Measurements from ENCODE around the gene GPX4. TPM values are rescaled to one million over a fixed set of nuclear protein-coding genes. Genes with fewer than 3 reads are reported as not detected.

The GPX4 gene
- total RNA-seq, 4 donors from 2014 or later, result 616 to 907 (median 819) TPM

GRCh38 chr19:1091544-1092175 lies 12.1 kb upstream of the GPX4 start:
- Histone ChIP-seq H3K36me3 (peaks cover 0 to 58% of the 10 kb centered on the region in 2 donors), H3K4me3 (no peak overlapping the region), H3K27ac (no peak overlapping the region), H3K4me1 (peaks cover 21 to 31% of the 10 kb centered on the region in 2 donors), H3K27me3 (no peaks in the 10 kb centered on the region), H3K9me3 (no peaks in the 10 kb centered on the region)
- no peak for TF ChIP-seq POLR2A (IDR thresholded peaks at IDR 0.05)
- in situ Hi-C loops (cut with MboI; ENCODE audit: low sequenced_read_pairs in 4 of 4), result no loop called here
- no peak for ATAC-seq
- intact Hi-C loops (cut with DNase I; ENCODE audit: low total_unique reads), result no loop called here
- no peak for DNase-seq

DNA sequence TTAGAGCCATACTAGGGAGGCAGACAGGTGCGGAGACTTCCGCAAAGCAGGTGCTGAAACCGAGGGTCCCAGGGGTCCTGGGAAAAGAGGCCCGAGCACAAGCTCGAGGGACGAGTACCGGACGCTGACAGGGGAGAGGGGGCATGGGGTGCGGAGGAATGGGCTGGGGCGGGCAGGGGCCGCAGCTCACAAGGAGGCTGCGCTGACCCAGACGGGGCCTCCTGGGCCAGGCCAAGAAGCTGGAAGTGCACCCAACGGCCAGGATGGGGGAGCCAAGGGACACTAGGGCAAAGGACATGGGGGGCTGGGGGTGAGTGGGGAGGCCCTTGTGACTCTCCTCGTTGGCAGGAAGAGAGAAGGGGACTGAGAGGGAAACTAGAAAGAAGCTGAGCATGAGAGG lies 10.5 kb upstream of the GPX4 start:
- Histone ChIP-seq H3K36me3 (peaks cover 0 to 53% of the 10 kb centered on the region in 2 donors), H3K27me3 (no peaks in the 10 kb centered on the region), H3K4me3 (no peak overlapping the region), H3K4me1 (peaks cover 21 to 25% of the 10 kb centered on the region in 2 donors), H3K27ac (peak overlapping the region in 1 of 4 donors; percentile 94), H3K9me3 (no peaks in the 10 kb centered on the region)
- ATAC-seq (no peak), DNase-seq (no peak)
- intact Hi-C loops (cut with DNase I; ENCODE audit: low total_unique reads) (no loop called here), in situ Hi-C loops (cut with MboI; ENCODE audit: low sequenced_read_pairs in 4 of 4) (no loop called here)
- no peak for TF ChIP-seq POLR2A (IDR thresholded peaks at IDR 0.05)
- no peak for TF ChIP-seq CTCF (IDR thresholded peaks at IDR 0.05 in 4 of 5, conservative IDR thresholded peaks at IDR 0.05 in 1 of 5)

DNA sequence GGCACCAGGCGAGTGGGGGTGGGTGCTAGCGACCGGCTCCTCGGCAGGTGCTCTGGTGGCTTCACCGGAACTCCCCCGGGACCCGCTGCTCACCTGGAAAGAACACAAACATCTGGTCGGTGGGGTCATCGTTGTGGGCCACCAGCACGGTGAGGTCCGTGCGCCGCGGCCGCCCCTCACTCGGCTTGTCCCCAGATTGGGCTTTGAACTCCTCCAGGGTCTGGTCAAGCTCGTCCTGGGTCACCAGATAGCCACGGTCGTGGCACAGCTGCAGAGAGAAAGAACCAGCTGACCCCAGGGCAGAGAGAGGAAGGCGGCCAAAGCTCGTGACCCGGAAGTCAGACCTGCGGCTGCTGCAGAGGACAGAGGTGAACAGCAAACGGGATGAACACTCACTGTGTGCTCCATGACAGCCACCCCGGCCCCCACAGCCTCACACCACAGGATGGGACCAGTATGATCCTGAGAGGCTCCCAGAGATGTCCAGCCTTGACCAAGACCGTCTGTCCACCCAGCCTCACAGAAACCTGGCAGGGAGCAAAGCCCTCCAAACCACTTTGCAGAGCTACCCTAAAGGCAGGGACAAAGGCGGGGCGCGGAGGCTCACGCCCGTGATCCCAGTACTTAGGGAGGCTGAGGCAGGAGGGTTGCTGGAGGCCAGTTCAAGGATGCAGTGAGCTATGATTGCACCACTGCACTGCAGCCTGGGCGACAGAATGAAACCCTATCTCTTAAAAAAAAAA lies 9.8 kb upstream of the GPX4 start:
- Histone ChIP-seq H3K4me3 (peak overlapping the region; percentile 79 to 99 (median 98)), H3K36me3 (peaks cover 0 to 47% of the 10 kb centered on the region in 2 donors), H3K4me1 (peaks cover 21 to 23% of the 10 kb centered on the region in 2 donors), H3K27me3 (no peaks in the 10 kb centered on the region), H3K27ac (peak overlapping the region; percentile 79 to 94 (median 92)), H3K9me3 (no peaks in the 10 kb centered on the region)
- DNase-seq, result no peak
- in situ Hi-C loops (cut with MboI; ENCODE audit: low sequenced_read_pairs in 4 of 4), result no loop called here
- intact Hi-C loops (cut with DNase I; ENCODE audit: low total_unique reads), result loop anchor here (2.0 kb wide), 1 partner anchor 147 kb away; the partner anchor contains the start of gene ATP5F1D
- no peak for TF ChIP-seq POLR2A (IDR thresholded peaks at IDR 0.05)
- TF ChIP-seq CTCF (IDR thresholded peaks at IDR 0.05 in 4 of 5, conservative IDR thresholded peaks at IDR 0.05 in 1 of 5), result no peak
- no peak for ATAC-seq

DNA sequence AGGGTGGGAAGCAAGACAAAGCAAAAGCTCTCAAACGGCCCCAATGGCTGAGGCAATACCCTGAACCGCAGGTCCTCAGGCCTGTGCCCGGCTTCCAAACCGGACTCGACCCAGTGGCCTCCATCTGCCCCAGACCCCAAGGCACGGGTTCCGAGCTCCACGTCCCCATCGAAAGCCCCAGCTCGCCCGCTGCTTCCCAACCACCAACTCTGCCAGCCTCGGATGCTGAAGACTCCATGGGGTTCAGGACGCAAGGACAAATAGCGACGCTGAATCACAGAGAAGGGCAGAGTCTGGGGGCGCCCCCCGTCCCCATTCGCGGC lies 9.2 kb upstream of the GPX4 start:
- intact Hi-C loops (cut with DNase I; ENCODE audit: low total_unique reads) (loop anchor here (2.0 kb wide), 1 partner anchor 146 kb away; the partner anchor contains the start of gene ATP5F1D), in situ Hi-C loops (cut with MboI; ENCODE audit: low sequenced_read_pairs in 4 of 4) (no loop called here)
- TF ChIP-seq POLR2A (IDR thresholded peaks at IDR 0.05) (no peak), CTCF (IDR thresholded peaks at IDR 0.05 in 4 of 5, conservative IDR thresholded peaks at IDR 0.05 in 1 of 5) (no peak)
- no peaks in the 10 kb centered on the region for H3K27me3 ChIP-seq
- no peak for ATAC-seq
- peaks cover 26 to 29% of the 10 kb centered on the region in 2 donors for H3K4me1 ChIP-seq
- peak overlapping the region; percentile 79 to 94 (median 92) for H3K27ac ChIP-seq
- H3K4me3 ChIP-seq, result peak overlapping the region; percentile 79 to 99 (median 98)
- peaks cover 0 to 40% of the 10 kb centered on the region in 2 donors for H3K36me3 ChIP-seq
- no peak for DNase-seq
- no peaks in the 10 kb centered on the region for H3K9me3 ChIP-seq
